ENCODE results near the gene CRKL. TPM values are rescaled to one million over a fixed set of nuclear protein-coding genes. Genes with fewer than 3 reads are reported as not detected.
A peak's percentile ranks its signal among the peaks of the same experiment; 100 is the strongest.

Gene CRKL
- total RNA-seq, 1 experiment from 2014 or later = 87.7 TPM

DNA sequence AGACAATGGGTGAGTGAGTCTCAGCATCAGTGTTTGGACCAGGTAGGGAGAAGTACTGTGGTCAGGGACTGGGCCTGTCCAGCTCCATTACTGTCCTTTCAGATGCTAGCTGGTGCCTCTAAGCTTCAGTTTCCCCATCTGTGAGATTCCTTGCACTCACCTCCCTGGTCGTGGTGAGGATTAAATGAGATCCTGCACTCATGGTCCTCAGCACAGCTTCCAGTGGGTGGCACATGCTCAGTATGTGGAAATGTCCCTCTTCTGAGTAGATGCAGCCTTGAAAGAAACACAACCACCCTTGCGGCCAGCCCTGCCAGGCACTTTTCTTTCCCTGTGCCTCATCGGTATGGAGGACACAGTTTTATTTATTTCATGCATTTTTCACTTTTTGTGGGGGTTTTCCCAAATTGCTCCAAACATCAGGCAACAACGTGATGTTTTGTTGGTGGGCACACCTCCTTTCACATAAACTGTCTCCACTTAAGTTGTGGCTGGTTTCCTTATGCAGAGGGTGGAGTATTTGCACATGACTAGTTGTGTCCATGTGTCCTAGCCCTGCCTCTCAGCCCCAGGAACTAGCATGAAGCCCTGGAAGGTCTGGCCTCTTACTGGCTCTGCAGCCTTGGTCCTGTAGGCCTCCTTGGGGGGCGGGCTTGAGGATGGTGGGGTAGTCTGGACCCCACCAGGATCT lies 66.0 kb downstream of the CRKL start:
- Histone ChIP-seq H3K9me3 (ENCODE audit: control insufficient read depth in 1 of 2, insufficient read depth in 1 of 2, low read depth in 1 of 2, low read length in 2 of 2) (peaks cover 4 to 9% of the 10 kb centered on the region in 2 experiments; a peak in 1 of 4 replicates), H2AFZ (ENCODE audit: low read depth, low read length, poor library complexity, severe bottlenecking) (no peak overlapping the region), H3K9ac (ENCODE audit: low read length) (peak overlapping the region; percentile 93), H3K9me2 (ENCODE audit: insufficient read depth) (no peaks in the 10 kb centered on the region), H3K4me3 (replicated peaks in 1 of 2; ENCODE audit: low read depth in 1 of 2, low read length in 2 of 2) (peak overlapping the region; percentile 77 to 89), H4K20me1 (ENCODE audit: insufficient read depth) (no peaks in the 10 kb centered on the region), H3K27me3 (ENCODE audit: insufficient read depth, low read length) (no peaks in the 10 kb centered on the region), H3K79me2 (ENCODE audit: insufficient read depth, low read length) (peaks cover 24% of the 10 kb centered on the region), H3K4me1 (ENCODE audit: control insufficient read depth in 1 of 2, insufficient read depth in 2 of 2, low read length in 2 of 2) (peaks cover 6 to 18% of the 10 kb centered on the region in 2 experiments; a peak in 2 of 4 replicates), H3K27ac (ENCODE audit: low read depth, low read length) (peak overlapping the region; percentile 80), H3K36me3 (ENCODE audit: control insufficient read depth in 1 of 2, insufficient read depth in 2 of 2, low read length in 2 of 2) (peaks cover 4 to 9% of the 10 kb centered on the region in 2 experiments; a peak in 1 of 4 replicates), H3K4me2 (ENCODE audit: low read length) (peak overlapping the region; percentile 99)
- CTCF ChIA-PET = interaction anchor here (1.1 kb wide), 1 partner anchor 120 kb away, joined by 3 read pairs; no protein-coding TSS in a partner anchor
- intact Hi-C loops (cut with micrococcal nuclease) = loop anchor here (2.0 to 5.0 kb wide), 2 partner anchors 20 to 181 kb away; partner anchors contain the start of gene THAP7
- BruUV-seq (replicated peaks) = no TSS peak
- no peak for TF ChIP-seq CEBPB (IDR thresholded peaks at IDR 0.05; ENCODE audit: low read depth)
- TF ChIP-seq SIN3A (IDR thresholded peaks at IDR 0.05; ENCODE audit: low read depth) = no peak
- TF ChIP-seq YY1 (IDR thresholded peaks at IDR 0.05; ENCODE audit: extremely low read depth, insufficient replicate concordance, low read depth, low read length) = no peak
- no peak for TF ChIP-seq SRF (IDR thresholded peaks at IDR 0.05; ENCODE audit: low read depth)
- TF ChIP-seq, protein P1, sequence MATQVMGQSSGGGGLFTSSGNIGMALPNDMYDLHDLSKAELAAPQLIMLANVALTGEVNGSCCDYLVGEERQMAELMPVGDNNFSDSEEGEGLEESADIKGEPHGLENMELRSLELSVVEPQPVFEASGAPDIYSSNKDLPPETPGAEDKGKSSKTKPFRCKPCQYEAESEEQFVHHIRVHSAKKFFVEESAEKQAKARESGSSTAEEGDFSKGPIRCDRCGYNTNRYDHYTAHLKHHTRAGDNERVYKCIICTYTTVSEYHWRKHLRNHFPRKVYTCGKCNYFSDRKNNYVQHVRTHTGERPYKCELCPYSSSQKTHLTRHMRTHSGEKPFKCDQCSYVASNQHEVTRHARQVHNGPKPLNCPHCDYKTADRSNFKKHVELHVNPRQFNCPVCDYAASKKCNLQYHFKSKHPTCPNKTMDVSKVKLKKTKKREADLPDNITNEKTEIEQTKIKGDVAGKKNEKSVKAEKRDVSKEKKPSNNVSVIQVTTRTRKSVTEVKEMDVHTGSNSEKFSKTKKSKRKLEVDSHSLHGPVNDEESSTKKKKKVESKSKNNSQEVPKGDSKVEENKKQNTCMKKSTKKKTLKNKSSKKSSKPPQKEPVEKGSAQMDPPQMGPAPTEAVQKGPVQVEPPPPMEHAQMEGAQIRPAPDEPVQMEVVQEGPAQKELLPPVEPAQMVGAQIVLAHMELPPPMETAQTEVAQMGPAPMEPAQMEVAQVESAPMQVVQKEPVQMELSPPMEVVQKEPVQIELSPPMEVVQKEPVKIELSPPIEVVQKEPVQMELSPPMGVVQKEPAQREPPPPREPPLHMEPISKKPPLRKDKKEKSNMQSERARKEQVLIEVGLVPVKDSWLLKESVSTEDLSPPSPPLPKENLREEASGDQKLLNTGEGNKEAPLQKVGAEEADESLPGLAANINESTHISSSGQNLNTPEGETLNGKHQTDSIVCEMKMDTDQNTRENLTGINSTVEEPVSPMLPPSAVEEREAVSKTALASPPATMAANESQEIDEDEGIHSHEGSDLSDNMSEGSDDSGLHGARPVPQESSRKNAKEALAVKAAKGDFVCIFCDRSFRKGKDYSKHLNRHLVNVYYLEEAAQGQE (IDR thresholded peaks at IDR 0.05; ENCODE audit: low read depth) = no peak
- TF ChIP-seq POLR2A (IDR thresholded peaks at IDR 0.05; ENCODE audit: borderline replicate concordance, extremely low read depth, insufficient read depth, insufficient read length) = no peak
- no peak for TF ChIP-seq TCF7L2 (IDR thresholded peaks at IDR 0.05; ENCODE audit: borderline replicate concordance, extremely low read depth, insufficient read depth, insufficient read length)
- no peak for TF ChIP-seq EGR1 (IDR thresholded peaks at IDR 0.05; ENCODE audit: low read depth)
- TF ChIP-seq POLR2AphosphoS5 (IDR thresholded peaks at IDR 0.05; ENCODE audit: low read depth, low read length) = no peak
- no peak for TF ChIP-seq ELF1 (IDR thresholded peaks at IDR 0.05; ENCODE audit: borderline replicate concordance, low read depth)
- DNase-seq (ENCODE audit: low read depth, low spot score) (no peak), ATAC-seq (no peak)
- RAD21 ChIA-PET (ENCODE audit: low non-redundant PET in 1 of 2, low total read pairs in 2 of 2, uncharacterized antibody in 2 of 2, unreplicated experiment in 2 of 2) = no interaction called here
- POLR2A ChIA-PET = no interaction called here

All from HCT116 (cell line).